Ovary (tissue), 9 donors: ENCODE data around the gene SAMD4A. TPM values are rescaled to one million over a fixed set of nuclear protein-coding genes. Genes with fewer than 3 reads are reported as not detected.

ENCODE experiments used
- DNase-seq, 5 donors: peaks; one replicate each; pipeline ENCODE4 v3.0.0-alpha.2; 2019 to 2020
- H3K27ac ChIP-seq, 2 donors: fragments of 200-600 bp; one replicate each; pipeline versions ENCODE4 v1.5.1 to v1.8.0; 2019 to 2022
- H3K27me3 ChIP-seq: fragments of 200-600 bp; one replicate; pipeline ENCODE4 v1.8.0; 2022
- H3K36me3 ChIP-seq: fragments of 200-600 bp; sonication (generic); one replicate; pipeline ENCODE4 v1.5.1; 2019
- H3K4me1 ChIP-seq: one replicate; pipeline ENCODE4 v1.8.1; 2013; ENCODE audit warnings: mild to moderate bottlenecking, moderate library complexity; ENCODE audit not compliant: insufficient read depth
- H3K4me3 ChIP-seq: fragments of 200-600 bp; sonication (generic); one replicate; pipeline ENCODE4 v1.5.1; 2017
- H3K9me3 ChIP-seq, 2 donors: fragments of 200-600 bp in 1 of 2; sonication (generic) in 1 of 2; one replicate each; pipeline versions ENCODE4 v1.5.1 to v1.8.1; 2013 to 2019; ENCODE audit warnings: mild to moderate bottlenecking in 1 of 2, moderate library complexity in 1 of 2
- EP300 ChIP-seq: sonication (generic); formaldehyde crosslinking; IDR thresholded peaks from one replicate; pipeline ENCODE4 v1.6.1; 2017; ENCODE audit warnings: antibody characterized with exemption
- POLR2A ChIP-seq: fragments of 450-650 bp; IDR thresholded peaks from one replicate; pipeline ENCODE4 v1.6.1; 2017; ENCODE audit warnings: antibody characterized with exemption, mild to moderate bottlenecking, moderate library complexity
- WGBS, 3 donors: extraction: QIAGEN DNeasy Blood & Tissue Kit in 1 of 3; methylation state at CpG; one replicate each; pipeline versions ENCODE4 v1.1.5 to v1.1.7; 2013 to 2017; 5-methylcytosine and 5-hydroxymethylcytosine counted together
- intact Hi-C, 4 donors: fragments of 100-400 bp; cut with DNase I; formaldehyde crosslinking; loops; one replicate each; pipeline versions ENCODE4 v1.11.0 to v1.15.1; 2022 to 2023
- polyA plus RNA-seq, 2 donors: library from polyadenylated mRNA; stranded (reverse); fragments of 200-250 nt in 1 of 2; fragments of 350-450 nt in 1 of 2; fragmentation: Illumina TruSeq in 1 of 2; extraction: RNeasy Lipid Tissue Mini Kit (QIAGEN cat#74804) in 1 of 2; gene quantifications; one replicate each; pipeline ENCODE4 v1.2.3, GENCODE V29; 2013 to 2014
- total RNA-seq, 7 donors: library from RNA; depleted of rRNA in 2 of 7; stranded (reverse); fragments of >200 nt in 2 of 7; fragmentation: NEBNext Ultra II Directional in 3 of 7; extraction: Animal tissue kit (Norgen Biotek cat#: 25700) in 3 of 7; gene quantifications; one replicate each; pipeline versions ENCODE4 v1.1.0 to v1.2.4, GENCODE V29; 2016 to 2023
- TF ChIP-seq, protein P1 (sequence below), 3 donors: fragments of 450-650 bp in 2 of 3; fragments of 200-600 bp in 1 of 3; IDR thresholded peaks; one replicate each; pipeline versions ENCODE4 v1.5.1 to v1.8.0; 2016 to 2022; ENCODE audit warnings: antibody characterized with exemption in 3 of 3, mild to moderate bottlenecking in 1 of 3
- donor health status: DM: no; HTN: no; CAD: no; lungs with moderate emphysema.
- donor health status: DM: no; HTN: no; CAD: no.
- donor health status: Bipolar disorder and iron deficiency.
- donor health status: DM: yes; HTN: yes; CAD: no.
- donor health status: DM: no; HTN: no; CAD: no.
- donor health status: DM: yes; HTN: yes; CAD: no.

SAMD4A gene
- total and polyA plus RNA-seq, 9 donors, result 2.3 to 22.4 (median 7.3) TPM

- Histone ChIP-seq H3K36me3 (no peaks in the 10 kb centered on the region), H3K27ac (no peak overlapping the region), H3K4me1 (no peaks in the 10 kb centered on the region), H3K4me3 (no peak overlapping the region), H3K27me3 (no peaks in the 10 kb centered on the region), H3K9me3 (no peaks in the 10 kb centered on the region)
- WGBS, 3 donors, result 45 to 79% (median 51%) methylated on average over 4 of the region's 4 CpGs
- TF ChIP-seq POLR2A (no peak), EP300 (no peak)
- TF ChIP-seq, protein P1, sequence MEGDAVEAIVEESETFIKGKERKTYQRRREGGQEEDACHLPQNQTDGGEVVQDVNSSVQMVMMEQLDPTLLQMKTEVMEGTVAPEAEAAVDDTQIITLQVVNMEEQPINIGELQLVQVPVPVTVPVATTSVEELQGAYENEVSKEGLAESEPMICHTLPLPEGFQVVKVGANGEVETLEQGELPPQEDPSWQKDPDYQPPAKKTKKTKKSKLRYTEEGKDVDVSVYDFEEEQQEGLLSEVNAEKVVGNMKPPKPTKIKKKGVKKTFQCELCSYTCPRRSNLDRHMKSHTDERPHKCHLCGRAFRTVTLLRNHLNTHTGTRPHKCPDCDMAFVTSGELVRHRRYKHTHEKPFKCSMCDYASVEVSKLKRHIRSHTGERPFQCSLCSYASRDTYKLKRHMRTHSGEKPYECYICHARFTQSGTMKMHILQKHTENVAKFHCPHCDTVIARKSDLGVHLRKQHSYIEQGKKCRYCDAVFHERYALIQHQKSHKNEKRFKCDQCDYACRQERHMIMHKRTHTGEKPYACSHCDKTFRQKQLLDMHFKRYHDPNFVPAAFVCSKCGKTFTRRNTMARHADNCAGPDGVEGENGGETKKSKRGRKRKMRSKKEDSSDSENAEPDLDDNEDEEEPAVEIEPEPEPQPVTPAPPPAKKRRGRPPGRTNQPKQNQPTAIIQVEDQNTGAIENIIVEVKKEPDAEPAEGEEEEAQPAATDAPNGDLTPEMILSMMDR (IDR thresholded peaks at IDR 0.05), result no peak
- intact Hi-C loops, result no loop called here
- DNase-seq, result no peak
Measured at GRCh38 chr14:54722791-54723432, 156.0 kb downstream of the SAMD4A start.

GRCh38 chr14:54724123-54724522 lies 157.2 kb downstream of the SAMD4A start:
- 69 to 92% (median 76%) methylated on average over 4 of the region's 4 CpGs for WGBS, 3 donors
- Histone ChIP-seq H3K4me1 (no peaks in the 10 kb centered on the region), H3K27me3 (no peaks in the 10 kb centered on the region), H3K4me3 (no peak overlapping the region), H3K27ac (no peak overlapping the region), H3K36me3 (no peaks in the 10 kb centered on the region), H3K9me3 (no peaks in the 10 kb centered on the region)
- intact Hi-C loops, result no loop called here
- TF ChIP-seq EP300, result no peak
- TF ChIP-seq, protein P1 (IDR thresholded peaks at IDR 0.05), result no peak
- TF ChIP-seq POLR2A, result no peak
- DNase-seq, result no peak

DNA sequence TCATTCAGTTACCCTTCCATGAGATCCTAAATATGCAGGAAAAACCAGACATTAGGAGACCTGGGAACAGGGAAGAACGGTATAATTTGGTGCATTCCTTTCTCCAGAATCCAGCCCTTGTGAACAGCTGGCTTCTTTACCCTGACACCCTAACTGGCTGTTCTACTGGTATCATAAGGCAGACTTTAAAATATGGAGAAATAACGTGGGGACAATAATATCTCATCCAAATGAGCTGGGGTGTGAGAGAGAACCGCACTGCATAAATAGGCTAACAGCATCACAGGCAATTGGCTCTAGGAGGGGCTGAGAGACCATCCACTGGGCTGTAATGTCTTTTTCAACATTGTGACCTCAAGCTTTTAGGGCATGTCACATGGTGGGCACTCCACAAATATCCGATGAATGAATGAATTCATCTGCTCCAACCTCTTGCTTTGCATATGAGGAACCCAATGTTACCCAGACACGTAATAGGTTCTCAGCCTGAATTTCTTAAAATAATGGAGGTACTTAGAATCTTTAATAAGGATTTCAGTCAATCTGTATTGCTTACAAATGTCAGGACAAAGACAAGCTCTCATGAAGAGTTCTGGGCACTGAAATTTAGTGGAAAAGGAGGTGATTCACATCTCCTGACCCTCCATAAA lies 157.9 kb downstream of the SAMD4A start:
- Histone ChIP-seq H3K4me3 (no peak overlapping the region), H3K9me3 (no peaks in the 10 kb centered on the region), H3K36me3 (no peaks in the 10 kb centered on the region), H3K4me1 (no peaks in the 10 kb centered on the region), H3K27ac (no peak overlapping the region), H3K27me3 (no peaks in the 10 kb centered on the region)
- 67 to 71% (median 70%) methylated on average over 5 of the region's 5 CpGs for WGBS, 3 donors
- no peak for TF ChIP-seq POLR2A
- no peak for TF ChIP-seq EP300
- TF ChIP-seq, protein P1 (IDR thresholded peaks at IDR 0.05), result no peak
- no peak for DNase-seq
- intact Hi-C loops, result no loop called here

- intact Hi-C loops, result no loop called here
- H3K4me3 ChIP-seq, result no peak overlapping the region
- no peak for DNase-seq
- no peak overlapping the region for H3K27ac ChIP-seq
- H3K9me3 ChIP-seq, result no peaks in the 10 kb centered on the region
- H3K36me3 ChIP-seq, result no peaks in the 10 kb centered on the region
- TF ChIP-seq POLR2A (no peak), EP300 (no peak)
- TF ChIP-seq, protein P1 (IDR thresholded peaks at IDR 0.05), result no peak
- H3K4me1 ChIP-seq, result no peaks in the 10 kb centered on the region
- no peaks in the 10 kb centered on the region for H3K27me3 ChIP-seq
Measured at GRCh38 chr14:54725998-54726397, 159.1 kb downstream of the SAMD4A start.
